Prostate gland (tissue), 2 donors: ENCODE data around the gene GJB5. TPM values are rescaled to one million over a fixed set of nuclear protein-coding genes. Genes with fewer than 3 reads are reported as not detected.

Experiments
- DNase-seq: peaks from one replicate; pipeline ENCODE4 v3.0.0-alpha.2; 2019; ENCODE audit warnings: low spot score
- H3K27ac ChIP-seq, 2 donors: fragments of 200-600 bp; sonication (generic); 2 replicates each; pipeline ENCODE4 v1.5.1; 2017 to 2019
- H3K27me3 ChIP-seq: fragments of 200-600 bp; sonication (generic); replicated peaks from 2 replicates; pipeline ENCODE4 v1.5.1; 2019; ENCODE audit not compliant: insufficient read depth
- H3K36me3 ChIP-seq, 2 donors: fragments of 200-600 bp; sonication (generic); 1 replicate in 1 of 2; 2 replicates in 1 of 2; pipeline versions ENCODE4 v1.5.1 to v1.8.1; 2017 to 2019
- H3K4me1 ChIP-seq: fragments of 200-600 bp; sonication (generic); replicated peaks from 2 replicates; pipeline ENCODE4 v1.5.1; 2019
- H3K4me3 ChIP-seq, 2 donors: fragments of 200-600 bp; sonication (generic); 2 replicates each; pipeline ENCODE4 v1.5.1; 2017 to 2019
- H3K9me3 ChIP-seq: fragments of 200-600 bp; sonication (generic); 2 replicates; pipeline ENCODE4 v1.5.1; 2017
- CTCF ChIP-seq, 4 experiments: fragments of 200-600 bp in 2 of 4; fragments of 450-650 bp in 2 of 4; sonication (generic) in 2 of 4; IDR thresholded peaks; 1 replicate in 3 of 4; 2 replicates in 1 of 4; pipeline ENCODE4 v1.5.1; 2016 to 2019; ENCODE audit warnings: antibody characterized with exemption in 4 of 4, mild to moderate bottlenecking in 2 of 4, moderate library complexity in 2 of 4
- POLR2A ChIP-seq: fragments of 450-650 bp; IDR thresholded peaks from one replicate; pipeline ENCODE4 v1.6.1; 2016; ENCODE audit warnings: antibody characterized with exemption, mild to moderate bottlenecking
- POLR2AphosphoS5 ChIP-seq: sonication (generic); formaldehyde crosslinking; IDR thresholded peaks from one replicate; pipeline ENCODE4 v1.6.1; 2017; ENCODE audit warnings: antibody characterized with exemption
- WGBS: methylation state at CpG from one replicate; pipeline ENCODE4 v1.1.5; 2018; 5-methylcytosine and 5-hydroxymethylcytosine counted together
- intact Hi-C: fragments of 100-400 bp; cut with DNase I; formaldehyde crosslinking; loops from one replicate; pipeline ENCODE4 v1.14.2; 2022
- total RNA-seq, 2 donors: library from RNA; depleted of rRNA; stranded (reverse); fragments of >200 nt; gene quantifications; one replicate each; pipeline ENCODE4 v1.1.0, GENCODE V29; 2016

The GJB5 gene
- total RNA-seq, 2 donors from 2014 or later: 6.5 to 6.9 TPM

- Histone ChIP-seq H3K27ac (no peak overlapping the region), H3K4me3 (no peak overlapping the region), H3K4me1 (no peaks in the 10 kb centered on the region), H3K36me3 (no peaks in the 10 kb centered on the region), H3K27me3 (no peaks in the 10 kb centered on the region), H3K9me3 (no peaks in the 10 kb centered on the region)
- intact Hi-C loops: no loop called here
- WGBS: 67% methylated on average over 5 of the region's 5 CpGs
- TF ChIP-seq POLR2A: no peak
- no peak for DNase-seq
These were observed 9.2 kb upstream of the GJB5 start for GRCh38 chr1:34745666-34746065.

DNA sequence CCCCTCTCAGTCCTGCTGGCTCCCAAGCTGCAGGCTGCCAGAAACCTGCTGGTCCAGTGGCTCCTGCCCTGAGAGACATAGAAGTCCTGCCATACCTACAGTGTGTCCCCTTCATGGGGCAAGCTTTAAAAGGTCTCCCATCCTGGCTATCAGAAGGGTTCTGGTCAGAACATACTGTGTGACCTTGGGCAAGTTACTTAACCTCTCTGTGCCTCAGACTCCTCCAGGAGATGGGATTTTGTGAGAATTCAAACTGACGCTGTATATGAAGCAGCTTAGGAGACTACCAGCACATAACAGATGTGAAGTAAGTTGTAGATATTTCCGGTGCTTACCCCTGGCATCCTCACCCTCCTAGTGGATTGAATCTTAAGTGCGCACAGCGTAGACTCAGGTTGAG, 8.7 kb upstream of the GJB5 start:
- H3K36me3 ChIP-seq: no peaks in the 10 kb centered on the region
- intact Hi-C loops: no loop called here
- TF ChIP-seq POLR2AphosphoS5 (no peak), POLR2A (no peak), CTCF (IDR thresholded peaks at IDR 0.05) (no peak)
- H3K27ac ChIP-seq: no peak overlapping the region
- no peaks in the 10 kb centered on the region for H3K9me3 ChIP-seq
- no peak overlapping the region for H3K4me3 ChIP-seq
- DNase-seq: no peak
- H3K4me1 ChIP-seq: no peaks in the 10 kb centered on the region
- 95% methylated on average over 4 of the region's 4 CpGs for WGBS
- no peaks in the 10 kb centered on the region for H3K27me3 ChIP-seq

DNA sequence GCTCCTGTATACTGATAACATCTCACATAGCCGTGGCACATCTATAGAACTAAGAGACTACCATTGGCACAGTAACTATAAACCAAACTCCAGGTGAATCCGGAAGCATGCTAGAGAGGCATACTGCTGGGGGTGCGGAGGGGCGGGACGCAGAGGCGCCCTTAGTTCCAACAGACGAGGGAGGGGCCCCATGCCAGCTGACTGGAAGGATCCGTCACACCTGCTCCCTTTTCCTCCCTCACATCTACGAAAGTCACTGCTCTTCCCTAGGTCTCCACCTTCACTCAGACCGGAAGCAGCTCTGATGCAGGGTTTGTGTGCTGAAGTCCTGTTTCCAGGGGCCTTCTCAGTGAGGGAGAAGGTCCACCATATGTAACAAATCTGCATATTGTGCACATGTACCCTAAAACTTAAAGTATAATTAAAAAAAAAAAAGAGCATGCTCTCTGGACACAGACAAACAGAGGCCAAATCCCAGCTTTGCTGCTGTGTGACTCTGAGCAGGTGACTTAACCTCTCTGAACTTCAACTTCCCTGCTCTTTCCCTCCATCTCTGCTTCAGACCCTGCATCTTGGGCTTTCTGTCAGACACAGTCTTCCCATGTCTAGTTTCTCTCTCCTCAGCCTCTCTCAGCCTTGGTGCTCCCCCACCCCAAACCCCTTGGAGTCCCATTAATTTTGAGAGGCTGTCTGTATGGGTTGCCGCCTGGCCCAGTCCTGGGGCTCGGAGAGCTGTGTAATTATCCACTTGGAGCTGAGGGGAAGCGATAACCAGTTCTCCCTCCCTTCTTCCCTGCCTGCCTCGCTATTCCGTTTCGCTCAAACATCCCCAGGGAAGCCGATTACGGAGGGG, 7.8 kb upstream of the GJB5 start:
- intact Hi-C loops: no loop called here
- TF ChIP-seq POLR2A: no peak
- TF ChIP-seq POLR2AphosphoS5: no peak
- TF ChIP-seq CTCF (IDR thresholded peaks at IDR 0.05): no peak

DNA sequence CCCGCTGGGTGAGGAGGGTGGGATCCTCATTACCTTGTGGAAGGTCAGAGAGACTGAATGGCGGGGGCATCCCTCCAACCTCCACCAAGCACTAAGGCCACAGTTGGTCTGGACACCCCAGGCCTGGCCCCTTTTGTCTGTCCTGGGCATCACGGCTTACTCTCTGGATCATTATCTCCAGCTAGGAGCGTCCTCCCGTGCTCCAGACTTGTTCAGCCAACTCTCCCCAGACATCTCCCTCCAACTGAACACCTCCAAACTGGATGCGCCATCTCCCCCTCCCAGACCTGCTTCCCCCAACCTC, 7.3 kb upstream of the GJB5 start:
- H3K4me3 ChIP-seq: no peak overlapping the region
- H3K27ac ChIP-seq: no peak overlapping the region
- TF ChIP-seq POLR2AphosphoS5: no peak
- no peak for TF ChIP-seq CTCF (IDR thresholded peaks at IDR 0.05)
- TF ChIP-seq POLR2A: no peak
- no peaks in the 10 kb centered on the region for H3K4me1 ChIP-seq
- H3K36me3 ChIP-seq: no peaks in the 10 kb centered on the region
- H3K27me3 ChIP-seq: no peaks in the 10 kb centered on the region
- DNase-seq: no peak
- intact Hi-C loops: no loop called here
- WGBS: 62% methylated on average over 6 of the region's 6 CpGs
- H3K9me3 ChIP-seq: no peaks in the 10 kb centered on the region

More for the DNA sequence above, 7.8 kb upstream of the GJB5 start:
- H3K9me3 ChIP-seq: no peaks in the 10 kb centered on the region
- no peaks in the 10 kb centered on the region for H3K4me1 ChIP-seq
- H3K36me3 ChIP-seq: no peaks in the 10 kb centered on the region
- no peaks in the 10 kb centered on the region for H3K27me3 ChIP-seq
- 49% methylated on average over 18 of the region's 18 CpGs for WGBS
- H3K27ac ChIP-seq: no peak overlapping the region
- H3K4me3 ChIP-seq: no peak overlapping the region
- no peak for DNase-seq

GRCh38 chr1:34749992-34750391, 4.9 kb upstream of the GJB5 start:
- H3K27ac ChIP-seq: no peak overlapping the region
- H3K4me1 ChIP-seq: no peaks in the 10 kb centered on the region
- no peak overlapping the region for H3K4me3 ChIP-seq
- DNase-seq: no peak
- WGBS: 73% methylated on average over 8 of the region's 8 CpGs
- no peaks in the 10 kb centered on the region for H3K27me3 ChIP-seq
- no peaks in the 10 kb centered on the region for H3K9me3 ChIP-seq
- TF ChIP-seq POLR2A (no peak), CTCF (IDR thresholded peaks at IDR 0.05) (no peak), POLR2AphosphoS5 (no peak)
- H3K36me3 ChIP-seq: no peaks in the 10 kb centered on the region
- intact Hi-C loops: no loop called here
